ENCODE measurements around the gene OGFR.

The OGFR gene

DNA sequence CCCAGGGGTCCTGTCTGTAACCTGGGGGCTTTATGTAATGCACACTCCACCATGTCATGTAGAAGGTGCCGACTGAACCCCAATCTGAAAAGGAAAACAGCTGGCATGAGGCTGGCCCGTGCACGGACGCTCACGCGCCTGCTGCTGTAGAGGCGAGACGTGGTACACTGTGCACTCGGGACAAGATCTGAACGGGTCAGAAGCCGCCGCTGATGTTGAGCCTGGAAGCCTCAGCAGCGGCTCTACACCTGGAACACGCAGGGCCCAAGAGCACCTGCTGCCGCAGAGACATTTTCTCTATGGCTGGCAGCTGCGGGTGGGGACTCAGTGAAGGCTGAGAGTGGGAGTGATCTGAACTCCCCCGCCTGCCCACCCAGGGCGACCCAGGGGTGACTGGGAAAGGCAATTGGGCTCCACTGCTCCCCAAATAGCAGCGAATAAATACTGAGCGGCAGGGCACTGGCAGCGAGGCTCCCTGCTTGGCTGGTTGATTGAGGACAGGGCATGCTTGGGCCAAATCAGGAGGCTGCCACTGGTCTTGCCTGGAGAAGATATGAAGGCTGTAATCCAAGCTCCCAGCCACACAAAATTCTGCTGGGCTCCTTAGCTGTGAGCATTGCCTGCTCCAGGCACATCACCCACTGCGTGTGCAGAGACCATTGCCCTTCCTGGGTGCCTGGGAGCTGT lies 2.5 kb upstream of the OGFR start:
- no peak for DNase-seq

DNA sequence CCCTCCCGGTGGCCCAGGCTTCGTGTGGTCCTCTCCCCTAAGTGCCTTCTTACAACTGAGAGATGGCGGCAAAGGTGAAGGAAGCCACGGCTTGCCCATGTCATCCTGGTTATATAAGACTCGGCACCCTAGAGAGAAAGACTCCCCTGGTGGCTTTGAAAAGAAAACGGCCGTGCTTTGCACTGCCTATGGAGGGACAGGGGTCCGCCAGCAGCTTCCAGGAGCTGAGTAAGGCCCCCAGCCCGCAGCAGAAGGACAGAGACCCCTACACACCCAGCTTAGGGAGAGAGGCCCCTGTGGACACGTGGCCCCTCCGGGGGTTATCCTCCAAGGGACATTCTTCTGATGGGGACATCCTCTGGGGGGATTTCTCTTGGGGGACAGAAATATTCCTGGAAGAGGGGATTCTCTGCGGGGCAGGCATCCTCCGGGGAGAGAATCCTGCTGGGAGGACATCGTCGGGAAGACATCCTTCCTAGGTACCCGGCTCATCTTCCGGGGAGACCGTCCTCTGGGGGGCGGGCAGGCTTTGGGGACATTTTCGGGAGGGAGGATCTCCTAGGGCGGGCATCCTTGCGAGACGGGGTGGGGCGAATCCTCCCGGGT lies 511 bp upstream of the OGFR start:
- no peak for DNase-seq

DNA sequence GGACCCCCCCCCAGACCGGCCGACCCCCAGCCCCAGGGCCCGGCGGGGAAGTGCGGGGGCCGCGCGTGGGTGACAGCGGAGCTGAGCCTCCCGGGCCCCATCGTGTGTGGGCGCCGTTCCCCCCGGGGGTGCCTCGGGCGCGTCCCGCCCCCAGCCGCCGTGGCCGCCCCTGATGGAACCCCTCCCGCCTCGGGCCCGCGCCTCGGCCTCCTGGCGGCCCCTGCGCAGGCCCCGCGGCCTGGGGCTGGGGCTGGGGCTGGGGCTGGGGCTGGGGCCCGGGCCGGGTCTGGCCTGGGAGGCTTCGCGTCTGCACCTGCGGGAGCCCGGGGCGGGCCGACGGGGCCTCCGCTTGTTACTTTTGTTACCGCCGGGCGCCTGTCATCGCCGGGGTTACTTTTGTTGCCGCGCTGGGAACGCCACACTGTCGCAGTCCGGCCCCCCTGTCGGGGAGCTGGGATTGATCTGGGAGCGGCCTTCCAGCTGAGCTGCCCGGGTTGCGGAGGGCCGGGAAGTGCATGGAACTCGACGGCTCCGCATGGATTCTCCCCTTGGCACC lies 598 bp downstream of the OGFR start:
- DNase-seq: no peak

GRCh38 chr20:62805711-62806382 lies 1.2 kb downstream of the OGFR start:
- no peak for DNase-seq

DNA sequence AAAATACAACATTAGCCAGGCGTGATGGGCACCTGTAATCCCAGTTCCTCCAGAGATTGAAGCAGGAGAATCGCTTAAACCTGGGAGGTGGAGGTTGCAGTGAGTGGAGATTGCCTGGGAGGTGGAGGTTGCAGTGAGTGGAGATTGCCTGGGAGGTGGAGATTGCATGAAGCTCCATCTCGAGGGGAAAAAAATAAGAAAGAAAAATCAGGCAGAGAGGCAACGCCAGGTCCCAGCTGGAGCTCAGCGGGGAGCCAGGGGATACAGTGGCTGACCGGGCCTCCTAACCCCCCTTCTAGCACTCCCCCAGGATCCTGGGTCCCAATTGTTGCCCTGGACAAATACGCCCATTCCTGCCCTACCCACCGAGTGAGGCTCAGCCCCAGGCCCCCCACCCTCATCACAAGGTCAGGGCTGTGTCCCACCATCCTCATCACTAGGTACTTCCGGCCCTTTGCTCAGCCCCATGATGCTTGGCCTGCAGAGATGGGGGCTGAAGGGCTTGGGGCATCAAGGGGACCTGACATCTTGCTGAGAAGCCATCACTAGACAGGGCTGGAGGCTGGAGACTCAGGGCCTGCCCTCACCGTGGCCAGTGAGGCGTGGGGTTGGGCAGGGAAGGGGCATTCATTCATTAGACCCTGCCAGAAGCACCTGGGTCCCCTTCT lies 1.9 kb downstream of the OGFR start:
- no peak for DNase-seq

DNA sequence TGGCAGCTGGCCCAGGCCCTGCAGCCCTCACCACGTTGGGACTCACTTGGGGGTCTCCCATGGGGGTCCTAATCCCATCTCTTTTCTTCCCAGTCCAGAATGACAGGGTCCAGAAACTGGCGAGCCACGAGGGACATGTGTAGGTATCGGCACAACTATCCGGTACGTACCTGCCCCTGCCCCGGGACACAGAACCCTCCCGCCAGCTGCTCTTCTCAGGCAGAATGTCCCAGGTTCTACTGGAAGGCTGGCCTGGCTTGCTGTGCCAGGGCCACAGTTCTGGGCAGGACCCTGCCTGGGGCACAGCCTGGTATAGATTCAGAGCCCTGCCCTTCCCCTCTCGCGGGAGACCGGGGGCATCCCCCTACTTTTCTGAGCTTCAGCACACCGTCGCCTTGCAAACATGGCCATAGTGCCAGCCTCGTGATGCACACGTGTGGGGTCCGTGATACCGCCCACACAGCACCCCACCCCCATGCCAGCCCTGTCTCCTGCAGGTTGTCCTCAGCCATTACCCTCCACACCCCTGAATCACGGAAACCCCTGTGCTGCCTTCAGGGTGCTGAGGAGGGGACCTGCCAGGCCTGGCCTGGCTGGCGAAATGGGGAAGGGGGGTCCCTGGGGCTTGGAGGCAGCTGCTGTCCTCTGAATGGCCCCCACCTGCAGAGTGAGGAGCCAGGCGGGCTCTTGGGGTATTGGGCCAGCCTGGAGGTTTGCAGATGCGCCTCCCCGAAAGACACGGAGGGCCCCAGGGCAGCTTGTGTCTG lies 3.0 kb downstream of the OGFR start:
- no peak for DNase-seq

- peak; percentile 27 for DNase-seq
These were observed 3.7 kb downstream of the OGFR start for GRCh38 chr20:62808211-62808865.

DNA sequence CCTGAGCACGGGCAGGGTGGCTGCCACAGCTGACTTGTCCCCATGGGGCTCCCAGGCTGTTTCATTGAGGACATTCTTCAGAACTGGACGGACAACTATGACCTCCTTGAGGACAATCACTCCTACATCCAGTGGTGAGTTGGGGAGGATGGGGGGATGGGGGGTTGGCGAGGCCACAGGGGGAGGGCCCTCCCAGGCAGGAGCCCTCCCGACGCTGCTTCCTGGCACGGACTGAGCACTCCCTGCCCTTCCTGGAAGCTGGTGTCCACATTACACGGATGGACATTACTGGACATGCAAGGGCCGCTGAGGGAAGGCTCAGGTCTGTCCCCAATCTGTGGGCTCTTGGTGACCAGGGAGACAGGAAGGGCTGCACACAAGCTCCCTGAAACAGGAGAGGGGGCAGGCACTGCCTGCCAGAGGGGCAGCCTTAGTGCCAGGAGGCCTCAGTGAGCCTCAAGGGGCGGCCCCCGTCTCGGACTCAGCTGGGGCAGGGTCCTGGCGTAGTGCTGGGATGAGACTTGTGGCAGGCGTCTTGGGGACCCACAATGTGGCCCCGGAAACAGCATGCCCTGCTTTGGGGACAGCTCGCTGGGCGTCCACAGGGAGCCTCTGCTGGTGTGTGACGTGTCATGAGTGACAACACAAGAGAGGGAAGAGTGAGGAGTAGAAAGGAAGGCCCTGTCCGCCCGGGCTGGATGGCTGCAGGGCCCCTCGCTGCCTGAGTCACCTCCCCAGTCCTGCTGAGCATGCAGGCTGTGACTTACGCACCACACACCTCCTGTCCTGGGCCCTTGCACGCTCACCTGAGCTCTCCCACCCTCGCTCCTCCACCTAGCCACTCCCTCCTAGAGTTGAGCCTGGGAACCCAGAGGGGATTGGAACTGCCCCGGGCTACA lies 5.1 kb downstream of the OGFR start:
- no peak for DNase-seq

GRCh38 chr20:62811320-62811719 lies 6.7 kb downstream of the OGFR start:
- DNase-seq: no peak

GRCh38 chr20:62811720-62812119 lies 7.1 kb downstream of the OGFR start:
- no peak for DNase-seq

GRCh38 chr20:62812181-62812906 lies 7.7 kb downstream of the OGFR start:
- no peak for DNase-seq

GRCh38 chr20:62812907-62813200 lies 8.2 kb downstream of the OGFR start:
- DNase-seq: no peak

GRCh38 chr20:62813588-62813987 lies 9.0 kb downstream of the OGFR start:
- DNase-seq: no peak

DNA sequence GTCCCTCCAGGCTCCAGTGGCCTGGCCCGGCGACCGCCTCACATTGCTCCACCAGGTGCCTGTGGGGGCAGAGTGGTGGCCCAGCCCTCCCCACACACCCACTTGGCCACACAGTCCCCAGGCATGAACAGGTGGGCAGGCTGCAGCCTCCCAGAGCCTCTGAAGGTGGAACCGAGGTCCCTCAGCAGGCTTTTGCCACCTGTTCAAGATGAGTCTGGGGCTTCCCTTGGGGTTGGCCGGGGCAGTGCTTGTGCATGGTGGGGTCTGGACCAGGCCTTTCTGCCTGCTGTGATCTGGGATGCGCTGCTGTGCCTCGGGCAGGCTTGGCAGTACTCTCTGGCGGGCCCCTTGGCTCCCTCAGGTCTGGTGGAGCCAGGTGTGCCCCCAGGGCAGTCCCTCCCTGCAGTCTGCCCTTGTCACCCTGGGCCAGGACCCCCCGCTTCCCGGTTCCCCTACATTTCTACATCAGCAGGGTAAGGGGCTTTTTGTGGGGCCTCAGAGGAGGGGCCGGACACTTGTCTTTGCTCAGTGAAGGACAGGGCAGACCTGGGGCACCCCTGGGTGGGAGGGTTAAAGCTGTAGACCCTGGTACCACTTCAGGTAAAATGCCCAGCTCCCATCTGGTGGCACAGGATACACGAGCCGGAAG lies 9.5 kb downstream of the OGFR start:
- no peak for DNase-seq

- no peak for DNase-seq
These were observed 10.1 kb downstream of the OGFR start for GRCh38 chr20:62814709-62815065.

DNA sequence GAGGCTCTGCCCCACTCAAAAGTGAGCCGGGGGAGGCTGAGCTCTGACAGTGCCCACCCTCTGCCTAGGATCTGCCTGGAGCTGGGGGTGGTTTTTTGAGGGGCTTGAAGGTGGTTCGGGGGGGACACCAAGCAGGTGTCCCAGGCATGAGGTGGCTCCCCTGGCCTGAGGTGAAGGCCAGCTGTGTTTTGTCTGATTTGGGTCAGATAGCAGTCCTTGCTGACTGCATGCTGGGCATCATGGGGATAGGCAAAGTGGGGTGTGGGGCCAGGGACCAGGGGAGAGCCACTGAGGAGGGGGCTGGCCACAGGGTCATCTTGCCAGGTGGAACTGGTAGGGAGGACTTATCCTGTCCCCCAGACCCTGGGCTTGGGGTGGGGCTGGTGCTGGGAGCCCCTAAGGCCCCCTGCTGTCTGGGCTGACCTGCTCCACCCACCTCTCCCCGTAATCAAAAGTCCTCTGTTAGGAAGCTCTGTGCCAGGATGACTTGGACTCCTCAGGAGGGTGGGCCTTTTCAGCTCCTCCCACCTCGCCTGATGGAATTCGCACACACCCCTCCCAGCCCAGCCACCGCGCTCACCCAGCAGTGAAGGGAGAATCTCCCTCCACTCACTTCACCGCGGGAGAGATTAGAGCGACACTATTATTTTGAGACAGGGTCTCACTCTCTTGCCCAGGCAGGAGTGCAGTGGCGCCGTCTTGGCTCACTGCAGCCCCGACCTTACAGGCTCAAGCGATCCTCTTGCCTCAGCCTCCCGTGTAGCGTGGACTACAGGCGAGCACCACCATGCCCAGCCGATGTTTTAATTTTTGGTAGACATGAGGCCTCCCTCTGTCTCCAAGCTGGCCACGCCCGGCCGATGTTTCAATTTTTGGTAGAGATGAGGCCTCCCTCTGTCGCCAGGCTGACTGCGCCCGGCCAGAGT lies 10.7 kb downstream of the OGFR start:
- no peak for DNase-seq

- DNase-seq: no peak
These were observed 11.6 kb downstream of the OGFR start for GRCh38 chr20:62816031-62816883.
